Raji (cell line): ENCODE results near the gene KDM1B.

Experiments used
- POLR2A ChIP-seq: IDR thresholded peaks from 2 replicates; pipeline ENCODE4 v1.6.1; 2011; ENCODE audit warnings: low read depth, low read length, control low read depth; ENCODE audit not compliant: insufficient read depth

The KDM1B gene

DNA sequence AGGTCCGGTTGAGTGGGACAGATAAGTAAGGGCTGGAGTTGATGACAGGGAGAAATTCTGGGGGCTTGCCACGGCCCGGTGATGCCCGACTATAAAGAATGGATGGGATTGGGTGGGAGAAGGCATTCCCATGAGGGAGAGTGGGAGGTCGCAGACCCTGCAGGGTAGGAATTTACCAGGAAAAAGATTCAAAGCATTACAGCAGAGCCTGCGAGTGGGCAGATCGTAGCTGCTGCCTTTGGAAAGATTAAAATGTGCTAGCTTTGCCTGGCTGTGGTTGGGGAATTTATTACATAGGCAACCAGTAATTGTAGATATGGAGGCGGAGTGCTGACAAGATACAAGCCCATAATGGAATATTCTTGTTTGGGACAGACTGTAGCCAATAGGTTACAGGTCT lies 49.5 kb downstream of the KDM1B start:
- no peak for TF ChIP-seq POLR2A

DNA sequence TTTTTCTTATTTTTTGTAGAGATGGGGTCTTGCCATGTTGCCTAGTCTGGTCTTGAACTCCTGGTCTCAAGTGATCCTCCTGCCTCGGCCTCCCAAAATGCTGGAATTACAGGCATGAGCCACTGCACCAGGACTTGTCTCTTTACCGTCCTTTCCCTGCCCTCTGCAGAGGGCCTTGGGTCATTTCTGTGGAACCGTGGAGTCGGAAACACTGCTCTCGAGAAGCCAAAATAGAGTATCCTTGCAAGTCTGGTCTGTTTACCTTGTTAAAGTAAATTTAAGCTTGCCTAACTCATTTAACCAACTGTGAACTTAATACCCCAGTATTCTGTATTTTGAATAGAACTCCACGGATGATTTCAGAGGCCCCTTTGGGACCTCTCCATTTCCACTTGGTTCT lies 51.4 kb downstream of the KDM1B start:
- TF ChIP-seq POLR2A = no peak

DNA sequence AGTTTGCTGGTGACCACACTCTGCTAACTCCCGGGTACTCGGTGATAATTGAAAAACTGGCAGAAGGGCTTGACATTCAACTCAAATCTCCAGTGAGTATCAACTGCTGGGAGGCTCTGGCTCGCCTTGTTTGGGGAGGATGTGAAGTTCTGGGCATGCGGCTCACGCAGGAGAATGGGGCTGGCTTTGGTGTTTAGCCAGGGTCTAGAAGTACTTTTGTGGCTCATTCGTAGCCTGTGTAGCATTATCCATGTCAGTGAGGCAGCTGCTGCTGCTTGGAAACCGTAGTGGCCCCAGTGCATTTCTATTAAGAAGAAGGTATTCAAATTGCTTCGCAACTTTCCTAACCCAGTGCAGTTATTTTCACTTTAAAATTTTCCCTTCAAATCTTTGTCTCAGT lies 52.2 kb downstream of the KDM1B start:
- no peak for TF ChIP-seq POLR2A

DNA sequence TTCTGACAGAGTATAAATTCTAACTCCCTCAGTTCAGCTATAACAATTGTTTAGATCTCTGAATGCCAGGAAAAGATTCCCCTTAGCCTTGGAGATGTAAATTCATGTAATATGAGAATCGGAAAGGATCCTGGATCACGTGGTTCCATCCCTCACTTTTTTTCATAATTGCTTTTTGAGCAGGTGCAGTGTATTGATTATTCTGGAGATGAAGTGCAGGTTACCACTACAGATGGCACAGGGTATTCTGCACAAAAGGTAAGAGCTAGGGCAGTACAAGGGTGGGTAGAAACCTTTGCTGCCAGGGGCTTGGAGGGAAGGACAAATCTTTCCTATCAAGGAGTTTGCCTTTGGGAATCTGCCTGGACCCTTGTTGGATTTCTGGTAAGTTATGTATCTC lies 52.7 kb downstream of the KDM1B start:
- TF ChIP-seq POLR2A = no peak

DNA sequence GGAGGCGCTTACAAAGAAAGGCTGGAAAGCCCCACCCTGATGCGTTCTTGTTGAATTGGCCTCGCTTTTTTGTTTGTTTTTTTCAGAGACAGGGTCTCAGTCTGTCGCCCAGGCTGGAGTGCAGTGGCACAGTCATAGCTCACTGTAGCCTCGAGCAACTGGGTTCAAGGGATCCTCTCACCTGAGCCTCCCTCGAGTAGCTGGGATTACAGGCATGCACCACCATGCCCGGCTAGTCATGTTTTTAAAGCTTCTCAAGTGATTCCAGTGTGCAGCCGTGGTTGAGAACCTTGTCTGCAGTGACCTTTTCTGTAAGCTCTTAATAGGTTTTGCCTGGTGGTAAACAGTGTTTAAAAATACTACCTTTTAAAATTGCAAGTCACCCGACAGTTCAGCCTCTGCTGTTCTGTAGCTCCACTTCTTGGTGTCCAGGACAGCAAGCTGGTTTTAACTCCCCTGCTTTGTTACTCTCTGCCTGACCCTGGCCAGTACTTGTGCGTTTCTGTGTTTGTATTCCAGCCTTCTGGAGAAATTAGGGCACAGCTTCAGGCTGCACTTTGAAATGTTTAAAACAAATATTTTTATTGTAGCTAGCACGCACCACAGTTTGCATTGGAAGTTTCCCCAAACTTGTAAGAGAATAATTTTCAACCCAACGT lies 54.4 kb downstream of the KDM1B start:
- TF ChIP-seq POLR2A = no peak

DNA sequence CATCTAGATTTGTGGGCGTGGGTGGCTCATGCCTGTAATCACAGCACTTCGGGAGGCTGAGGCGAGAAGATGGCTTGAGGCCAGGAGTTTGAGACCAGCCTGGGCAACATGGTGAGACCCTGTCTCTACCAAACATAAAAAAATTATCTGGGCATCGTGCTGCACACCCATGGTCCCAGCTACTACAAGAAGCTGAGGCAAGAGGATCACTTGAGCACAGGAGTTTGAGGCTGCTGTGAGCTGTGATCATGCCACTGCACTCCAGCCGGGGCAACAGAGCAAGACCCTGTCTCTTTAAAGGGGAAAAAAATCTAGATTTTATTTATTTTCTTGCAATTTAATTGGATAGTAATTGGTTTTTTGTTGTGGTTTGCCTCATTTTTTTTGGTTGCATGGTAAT lies 55.5 kb downstream of the KDM1B start:
- TF ChIP-seq POLR2A = no peak

DNA sequence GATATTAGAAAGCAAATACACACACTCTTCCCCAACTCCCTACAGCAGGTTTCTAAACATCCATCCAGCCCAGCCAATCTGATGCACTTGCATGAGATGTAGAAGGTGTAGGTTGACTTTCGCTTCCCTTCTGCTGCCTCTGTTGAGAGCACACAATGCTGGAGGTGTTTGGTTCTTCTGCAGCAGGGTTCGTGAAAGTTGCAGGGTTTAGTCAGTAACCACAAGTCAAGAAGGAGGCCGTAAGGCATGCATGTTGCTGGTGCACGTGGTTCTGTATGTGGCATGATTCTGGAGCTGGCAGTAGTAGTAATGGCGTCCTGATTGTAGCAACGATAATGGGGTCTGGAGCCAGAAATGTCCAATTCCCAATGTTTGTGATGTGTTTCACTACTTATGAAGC lies 56.1 kb downstream of the KDM1B start:
- no peak for TF ChIP-seq POLR2A

DNA sequence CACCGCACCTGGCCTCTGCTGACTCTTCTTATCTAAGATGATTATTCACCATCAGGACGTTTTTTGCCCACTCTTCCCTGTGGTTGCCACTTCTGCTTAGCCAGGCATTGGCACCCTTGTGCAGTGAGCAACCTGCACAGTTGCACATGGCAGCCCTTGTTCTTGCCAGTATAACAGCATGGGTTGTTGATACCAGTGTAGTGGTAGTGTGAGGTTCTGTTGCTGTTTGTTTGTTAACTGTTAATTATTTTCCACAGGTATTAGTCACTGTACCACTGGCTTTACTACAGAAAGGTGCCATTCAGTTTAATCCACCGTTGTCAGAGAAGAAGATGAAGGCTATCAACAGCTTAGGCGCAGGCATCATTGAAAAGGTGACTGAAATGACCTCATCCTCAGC lies 57.0 kb downstream of the KDM1B start:
- no peak for TF ChIP-seq POLR2A

DNA sequence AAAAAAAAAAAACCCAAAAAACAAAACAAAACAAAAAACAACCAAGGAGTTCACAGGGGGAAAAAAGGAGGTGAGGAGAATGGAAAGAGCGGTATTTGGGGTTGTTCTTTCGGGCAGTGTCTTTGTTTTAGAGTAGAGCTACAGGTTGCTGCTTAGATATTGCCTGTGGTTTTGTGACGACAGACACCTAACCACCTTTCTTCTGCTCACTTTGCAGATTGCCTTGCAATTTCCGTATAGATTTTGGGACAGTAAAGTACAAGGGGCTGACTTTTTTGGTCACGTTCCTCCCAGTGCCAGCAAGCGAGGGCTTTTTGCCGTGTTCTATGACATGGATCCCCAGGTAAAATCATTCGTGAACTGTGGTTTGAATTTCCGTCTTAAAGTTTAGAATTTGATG lies 58.2 kb downstream of the KDM1B start:
- TF ChIP-seq POLR2A = no peak

DNA sequence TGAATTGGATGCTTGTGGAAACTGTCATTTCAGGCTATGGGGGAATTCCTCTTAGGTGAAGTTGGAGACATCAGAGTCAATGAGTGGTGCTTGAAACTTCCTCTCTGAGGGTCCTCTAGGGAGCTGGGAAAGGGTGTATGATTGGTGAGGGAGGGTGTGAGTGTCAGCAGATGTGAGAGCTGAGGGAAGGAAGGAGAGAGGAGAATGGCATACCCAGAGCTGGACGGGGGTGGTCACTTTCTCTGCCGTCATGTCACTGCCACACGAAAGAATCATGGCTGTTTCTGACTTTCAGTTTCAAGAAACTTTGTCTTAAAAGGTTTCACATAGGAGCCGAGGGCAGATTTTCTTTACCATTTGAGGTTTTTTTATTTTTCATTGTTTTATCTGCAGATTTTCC lies 58.8 kb downstream of the KDM1B start:
- no peak for TF ChIP-seq POLR2A

DNA sequence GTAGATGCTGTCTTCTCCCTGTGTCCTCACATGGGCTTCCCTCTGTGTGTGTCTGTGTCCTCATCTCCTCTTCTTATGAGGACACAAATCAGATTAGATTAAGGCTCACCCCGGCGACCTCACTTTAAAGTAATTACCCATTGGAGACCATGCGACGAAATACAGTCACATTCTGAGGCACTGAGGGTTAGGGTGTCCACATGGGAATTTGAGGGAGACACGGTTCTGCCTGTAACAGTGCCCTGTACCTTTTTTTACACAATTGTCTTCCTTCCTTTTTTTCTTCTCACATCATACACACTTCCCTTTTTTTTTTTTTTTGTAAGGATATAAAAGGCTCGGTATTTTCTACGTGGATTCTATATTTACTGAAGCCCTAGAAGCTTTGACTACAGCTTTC lies 60.2 kb downstream of the KDM1B start:
- no peak for TF ChIP-seq POLR2A

DNA sequence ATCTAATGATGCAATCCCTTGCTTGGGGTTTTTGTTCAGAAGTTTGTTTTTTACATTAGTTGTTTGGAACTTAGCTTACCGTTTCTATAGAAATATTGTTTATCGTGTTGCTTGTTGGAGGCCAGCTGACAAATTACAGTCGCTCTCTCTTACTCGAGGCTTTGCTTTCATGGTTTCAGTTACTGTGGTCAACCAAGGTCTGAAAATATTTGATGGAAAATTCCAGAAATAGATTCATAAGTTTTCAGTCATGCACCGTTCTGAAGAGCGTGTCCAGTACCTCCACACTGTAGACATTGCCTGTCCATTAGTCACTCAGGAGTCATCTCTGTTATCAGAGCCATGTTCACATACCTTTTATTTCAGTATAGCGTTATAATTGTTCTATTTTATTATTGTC lies 61.2 kb downstream of the KDM1B start:
- TF ChIP-seq POLR2A = no peak

DNA sequence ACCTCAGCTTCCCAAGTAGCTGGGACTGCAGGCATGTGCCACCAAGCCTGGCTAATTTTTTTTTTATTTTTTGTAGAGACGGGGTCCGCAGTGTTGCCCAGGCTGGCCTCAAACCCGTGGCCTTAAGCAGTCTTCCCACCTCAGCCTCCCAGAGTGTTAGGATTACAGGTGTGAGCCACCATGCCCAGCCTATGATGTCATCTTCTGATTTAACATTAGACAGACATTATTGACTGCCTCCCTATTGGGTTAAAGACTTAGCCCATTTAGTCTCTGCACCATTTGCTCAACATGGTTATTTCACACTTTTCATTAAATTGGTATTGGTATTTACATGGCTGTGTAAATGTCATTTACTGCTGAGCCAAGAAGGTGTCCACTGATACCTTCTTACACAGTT lies 63.0 kb downstream of the KDM1B start:
- TF ChIP-seq POLR2A = no peak

DNA sequence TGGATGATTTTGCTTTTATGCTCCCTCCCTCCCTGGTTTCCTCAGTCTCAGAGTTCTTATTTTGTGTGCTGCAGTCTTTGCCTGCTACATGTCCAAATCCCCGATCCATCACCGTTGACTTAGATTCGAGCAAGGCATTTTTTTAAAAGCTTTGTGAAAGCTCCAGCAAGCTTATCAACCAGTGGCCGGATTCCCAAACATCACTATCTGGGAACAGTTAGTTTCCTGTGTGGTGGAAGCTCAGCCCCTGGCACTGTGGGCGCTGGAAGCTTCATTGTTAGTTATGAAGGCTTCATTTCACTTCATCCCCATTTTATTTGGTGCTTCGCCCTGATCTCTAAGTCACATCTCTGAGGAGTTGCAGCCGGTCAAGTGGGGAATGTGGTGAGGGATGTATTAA lies 64.4 kb downstream of the KDM1B start:
- no peak for TF ChIP-seq POLR2A

DNA sequence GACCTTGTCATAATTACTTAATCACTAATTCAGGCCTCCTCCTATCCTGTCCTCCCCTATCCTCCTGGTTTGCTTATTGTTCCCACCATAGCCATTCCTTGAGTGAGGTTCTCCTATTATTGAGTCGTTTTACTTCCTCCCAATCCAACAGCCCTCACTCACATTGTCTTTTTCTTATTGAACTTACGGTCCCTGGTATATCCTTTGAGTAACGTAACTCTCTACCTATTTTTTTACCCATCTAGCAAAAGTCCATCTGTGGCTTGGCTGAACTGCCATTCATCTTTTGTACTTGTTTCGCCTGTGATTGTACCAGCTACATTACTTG lies 66.0 kb downstream of the KDM1B start:
- no peak for TF ChIP-seq POLR2A

DNA sequence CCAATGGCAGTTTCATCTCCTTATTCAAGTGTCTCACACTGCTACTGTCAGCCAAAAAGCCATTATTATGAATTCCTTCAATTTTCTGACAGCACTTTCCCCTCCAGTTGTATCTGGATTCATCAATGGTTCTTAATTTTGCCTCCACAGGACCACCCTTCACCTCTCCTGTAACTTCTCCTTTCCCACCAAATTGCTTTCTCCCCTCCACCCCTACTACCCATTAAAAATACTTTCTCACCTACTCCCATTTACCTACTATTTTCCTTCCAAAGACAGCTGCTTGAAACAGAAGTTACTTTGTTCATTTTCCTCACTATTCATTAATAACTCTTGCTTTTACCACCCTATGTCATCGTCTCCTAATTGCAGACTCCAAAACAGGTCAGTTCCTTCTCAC lies 79.3 kb downstream of the KDM1B start:
- TF ChIP-seq POLR2A = no peak

DNA sequence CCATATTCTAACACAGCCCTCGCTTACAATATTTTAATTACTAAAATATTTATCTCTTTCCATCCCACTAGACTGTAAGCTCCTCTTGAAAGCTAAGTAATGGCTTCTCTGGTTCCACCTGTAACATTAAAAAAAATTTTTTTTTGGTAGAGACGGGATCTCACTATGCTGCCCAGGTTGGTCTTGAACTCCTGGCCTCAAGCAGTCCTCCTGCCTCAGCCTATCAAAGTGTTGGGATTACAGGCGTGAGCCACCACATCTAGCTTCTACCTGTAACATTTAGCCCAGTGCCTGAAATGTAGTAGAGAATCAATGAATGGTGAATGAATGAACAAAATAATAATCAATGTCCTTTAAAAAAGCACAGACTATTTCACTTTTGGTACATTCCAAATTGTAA lies 80.3 kb downstream of the KDM1B start:
- TF ChIP-seq POLR2A = no peak

DNA sequence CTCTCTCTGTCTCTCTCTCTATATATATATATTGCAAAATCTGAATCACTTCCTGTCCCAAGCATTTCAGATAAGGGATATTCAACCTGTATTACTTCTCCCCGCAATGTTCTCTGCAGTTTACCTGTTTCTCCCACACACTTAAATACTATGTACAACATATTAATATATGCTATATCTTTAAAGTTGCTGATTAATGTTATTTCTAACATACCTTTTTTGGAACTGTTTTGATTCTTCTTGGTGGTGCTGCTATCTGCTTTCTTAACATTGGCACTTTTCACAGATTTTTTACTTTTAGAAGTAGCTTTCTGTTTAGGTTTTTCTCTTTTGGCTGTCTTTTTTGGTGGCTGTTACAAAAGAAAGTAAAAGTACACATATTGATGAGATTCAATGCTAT lies 81.9 kb downstream of the KDM1B start:
- TF ChIP-seq POLR2A = no peak

DNA sequence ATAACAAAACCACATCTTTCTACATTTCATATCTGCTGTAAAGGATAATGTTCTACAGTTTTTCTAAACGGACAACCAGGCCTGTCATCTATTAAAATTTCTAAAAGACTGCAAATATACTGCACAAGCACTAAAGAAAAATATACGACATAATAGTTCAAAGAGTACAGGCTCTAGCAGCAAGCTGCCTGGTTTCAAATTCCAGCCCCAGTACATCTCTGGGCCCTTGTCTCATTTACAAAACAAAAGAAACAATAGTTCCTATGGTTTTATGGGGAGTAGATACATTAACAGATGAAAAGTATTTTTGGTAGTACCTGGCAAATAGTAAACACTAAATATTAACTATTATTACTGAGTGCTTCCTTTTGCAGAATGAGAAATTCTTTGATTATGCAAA lies 85.0 kb downstream of the KDM1B start:
- TF ChIP-seq POLR2A = no peak
